DMS53 (cell line): ENCODE results near the gene ABR.
A peak's percentile ranks its signal among the peaks of the same experiment; 100 is the strongest.

Experiments
- DNase-seq: peaks from one replicate; lab custom pipeline; 2025; lab: John Stamatoyannopoulos, UW

ABR gene

DNA sequence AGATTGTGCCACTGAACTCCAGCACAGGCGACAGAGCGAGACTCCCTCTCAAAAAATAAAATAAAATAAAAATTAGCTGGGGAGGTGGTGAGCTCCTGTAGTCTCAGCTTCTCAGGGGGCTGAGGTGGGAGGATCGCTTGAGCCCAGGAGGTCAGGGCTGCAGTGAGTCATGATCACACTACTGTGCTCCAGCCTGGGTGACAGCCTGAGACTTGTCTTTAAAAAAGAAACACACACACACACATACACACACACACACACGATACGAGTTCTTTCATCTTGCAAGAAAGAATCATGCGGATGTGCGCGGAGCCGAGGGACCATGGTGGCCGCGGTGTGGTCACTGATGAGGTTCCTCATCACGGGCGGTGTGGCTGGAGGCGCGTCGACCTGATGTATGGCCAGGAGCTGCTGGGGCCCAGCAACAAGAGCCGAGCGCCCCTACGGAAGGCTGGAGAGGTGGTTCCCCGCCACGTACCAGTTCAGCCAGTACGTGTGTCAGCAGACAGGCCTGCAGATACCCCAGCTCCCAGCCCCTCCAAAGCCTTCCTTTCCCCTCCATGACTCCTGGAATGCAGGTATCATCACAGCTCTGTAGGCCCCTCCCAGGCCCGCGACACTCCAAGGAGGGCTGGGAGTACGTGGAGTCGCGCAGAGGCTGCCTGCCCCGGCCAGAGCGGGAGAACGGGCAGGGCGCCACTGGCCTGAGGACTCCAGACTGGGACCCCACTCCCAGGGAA is 220.9 kb downstream of the ABR start:
- no peak for DNase-seq

DNA sequence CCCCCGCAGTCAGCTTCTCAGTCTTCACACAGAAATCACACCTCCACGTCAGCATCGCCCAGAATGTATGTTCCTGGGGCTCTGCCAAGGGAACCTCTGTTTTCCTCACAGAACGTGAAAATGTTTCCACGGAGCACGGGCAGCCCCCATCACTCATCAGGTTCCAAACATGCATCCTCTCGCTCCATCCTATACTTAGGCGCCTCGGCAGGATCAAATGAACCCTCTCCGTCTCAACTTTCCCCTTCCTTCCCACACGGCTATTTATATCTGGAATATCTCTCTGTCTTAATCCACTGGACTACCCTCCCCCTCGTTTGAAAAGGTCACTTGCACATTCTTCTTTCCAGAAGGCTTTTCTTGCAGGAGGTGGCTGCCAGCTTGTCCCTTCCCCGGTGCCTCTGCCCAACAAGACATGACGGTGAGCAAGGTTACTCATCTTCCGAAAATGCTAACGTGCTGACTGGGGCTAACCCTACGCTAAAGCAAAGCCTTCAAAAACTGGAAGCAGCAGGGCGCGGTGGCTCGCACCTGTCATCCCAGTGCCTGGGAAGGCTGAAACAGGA is 221.8 kb downstream of the ABR start:
- no peak for DNase-seq

DNA sequence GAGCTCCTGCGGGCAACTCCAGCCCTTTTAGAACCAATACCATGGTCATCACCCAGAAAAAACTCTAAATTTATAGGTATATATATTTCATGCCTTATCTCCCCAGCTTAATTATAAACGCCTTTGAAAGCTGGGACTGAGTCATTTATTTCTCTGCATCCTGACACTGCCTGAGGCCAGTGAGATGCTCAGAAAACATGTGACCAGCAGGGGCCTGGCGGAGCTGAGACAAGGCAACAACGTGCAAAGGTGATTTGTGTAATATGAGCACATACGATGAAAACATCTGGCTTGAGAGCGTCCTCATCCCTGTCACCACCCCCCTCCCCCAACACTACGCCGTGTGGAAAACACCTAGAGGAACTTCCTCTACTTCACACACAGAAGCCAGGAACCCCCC is 222.9 kb downstream of the ABR start:
- no peak for DNase-seq

DNA sequence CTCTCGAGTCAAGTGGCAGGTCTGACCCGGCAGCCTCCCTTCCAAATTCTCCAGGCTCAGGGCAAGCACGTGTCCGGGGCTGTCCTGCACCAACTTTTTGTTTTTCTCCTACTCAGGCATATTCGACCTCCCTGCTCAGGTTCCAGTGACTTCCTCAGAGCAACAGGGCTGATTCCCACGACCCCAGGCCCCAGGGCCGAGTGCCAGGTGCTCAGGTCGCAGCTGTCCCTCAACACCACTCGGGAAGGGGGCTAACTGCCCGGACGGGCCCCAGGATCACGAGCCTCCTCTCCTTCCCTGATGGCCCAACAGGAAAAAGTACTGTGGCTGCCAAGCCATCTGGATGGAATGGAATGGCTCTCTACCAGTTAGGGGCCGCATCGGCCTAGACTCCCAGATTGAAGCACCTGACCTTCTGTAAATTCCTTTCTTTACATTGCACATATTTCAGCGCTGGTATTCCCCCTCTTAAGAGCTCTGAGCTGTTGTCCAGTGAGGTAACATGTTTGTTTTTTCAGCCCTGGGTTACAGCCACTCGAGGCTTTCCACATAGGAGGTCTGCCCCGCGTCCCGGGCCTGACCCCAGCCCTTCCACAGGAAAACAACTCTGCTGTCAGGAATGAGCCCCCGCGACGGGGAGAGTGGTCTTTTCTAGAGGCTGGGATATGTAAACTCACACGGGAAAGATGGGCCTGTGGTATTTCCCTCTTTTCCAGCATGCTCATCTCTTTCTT is 225.2 kb downstream of the ABR start:
- peak; percentile 69 for DNase-seq

DNA sequence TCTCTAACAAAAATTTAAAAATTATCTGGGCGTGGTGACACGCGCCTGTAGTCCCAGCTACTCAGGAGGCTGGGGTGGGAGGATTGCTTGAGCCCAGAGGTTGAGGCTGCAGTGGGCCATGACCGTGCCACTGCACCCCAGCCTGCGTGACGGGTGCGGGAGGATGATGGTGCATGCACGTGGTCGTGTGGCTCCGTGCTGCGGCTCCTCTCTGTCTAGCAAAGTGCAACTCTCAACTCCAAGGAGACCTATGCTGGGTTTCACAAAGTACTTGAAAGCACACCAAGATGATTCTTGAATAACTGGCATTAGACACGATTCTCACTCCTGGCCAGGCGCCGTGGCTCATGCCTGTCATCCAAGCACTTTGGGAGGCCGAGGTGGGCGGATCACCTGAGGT is 226.0 kb downstream of the ABR start:
- no peak for DNase-seq
